OCI-LY3 (cell line): ENCODE results near the gene SARDH.

Experiments used
- H2AFZ ChIP-seq: fragments of 200-600, 300-600 bp; shearing (Covaris generic); 2 replicates; pipeline ENCODE4 v1.6.0; 2014; ENCODE audit warnings: antibody characterized with exemption, low read depth, low read length
- H3K27ac ChIP-seq: fragments of 200-600, 300-600 bp; sonication (generic); 2 replicates; pipeline ENCODE4 v1.5.1; 2014; ENCODE audit warnings: mild to moderate bottlenecking, low read length, moderate library complexity, mixed read lengths
- H3K27me3 ChIP-seq: fragments of 200-600, 300-600 bp; sonication (generic); 2 replicates; pipeline ENCODE4 v1.6.1; 2014; ENCODE audit warnings: low read depth, low read length, mixed read lengths
- H3K36me3 ChIP-seq: fragments of 200-600, 300-600 bp; sonication (generic); replicated peaks from 2 replicates; pipeline ENCODE3; 2014; ENCODE audit warnings: low read depth, low read length, mixed read lengths
- H3K4me1 ChIP-seq: fragments of 300-600, 200-600 bp; sonication (generic); 2 replicates; pipeline ENCODE4 v1.6.1; 2014; ENCODE audit warnings: low read length, mixed read lengths
- H3K4me2 ChIP-seq: fragments of 200-600, 300-600 bp; sonication (generic); 2 replicates; pipeline ENCODE4 v1.6.1; 2014; ENCODE audit warnings: low read length, mixed read lengths
- H3K4me3 ChIP-seq: fragments of 300-600, 200-600 bp; sonication (generic); 2 replicates; pipeline ENCODE4 v1.5.1; 2014; ENCODE audit warnings: antibody characterized with exemption, mild to moderate bottlenecking, low read length, moderate library complexity
- H3K79me2 ChIP-seq: fragments of 300-600, 200-600 bp; shearing (Covaris generic); 2 replicates; pipeline ENCODE4 v1.6.1; 2014; ENCODE audit warnings: mild to moderate bottlenecking, low read length, mixed read lengths
- H3K9ac ChIP-seq: fragments of 300-600, 200-600 bp; shearing (Covaris generic); 2 replicates; pipeline ENCODE4 v1.6.0; 2014; ENCODE audit warnings: mild to moderate bottlenecking, low read length, moderate library complexity
- H3K9me3 ChIP-seq: fragments of 200-600, 300-600 bp; shearing (Covaris generic); 2 replicates; pipeline ENCODE4 v1.6.1; 2014; ENCODE audit warnings: low read length, mixed read lengths; ENCODE audit not compliant: insufficient read depth
- H4K20me1 ChIP-seq: fragments of 200-600, 300-600 bp; sonication (generic); 2 replicates; pipeline ENCODE4 v1.6.1; 2016; ENCODE audit warnings: low read length, mixed read lengths; ENCODE audit not compliant: insufficient read depth
- CTCF ChIP-seq: fragments of 200-600, 300-600 bp; sonication (generic); IDR thresholded peaks from 2 replicates; pipeline ENCODE4 v1.5.1; 2014; ENCODE audit warnings: antibody characterized with exemption, low read length, low read depth
- EZH2phosphoT487 ChIP-seq: fragments of 200-600 bp; shearing (Covaris generic); IDR thresholded peaks from 2 replicates; pipeline ENCODE4 v1.6.1; 2018; ENCODE audit warnings: antibody characterized with exemption, mixed run types, low read depth

The SARDH gene

DNA sequence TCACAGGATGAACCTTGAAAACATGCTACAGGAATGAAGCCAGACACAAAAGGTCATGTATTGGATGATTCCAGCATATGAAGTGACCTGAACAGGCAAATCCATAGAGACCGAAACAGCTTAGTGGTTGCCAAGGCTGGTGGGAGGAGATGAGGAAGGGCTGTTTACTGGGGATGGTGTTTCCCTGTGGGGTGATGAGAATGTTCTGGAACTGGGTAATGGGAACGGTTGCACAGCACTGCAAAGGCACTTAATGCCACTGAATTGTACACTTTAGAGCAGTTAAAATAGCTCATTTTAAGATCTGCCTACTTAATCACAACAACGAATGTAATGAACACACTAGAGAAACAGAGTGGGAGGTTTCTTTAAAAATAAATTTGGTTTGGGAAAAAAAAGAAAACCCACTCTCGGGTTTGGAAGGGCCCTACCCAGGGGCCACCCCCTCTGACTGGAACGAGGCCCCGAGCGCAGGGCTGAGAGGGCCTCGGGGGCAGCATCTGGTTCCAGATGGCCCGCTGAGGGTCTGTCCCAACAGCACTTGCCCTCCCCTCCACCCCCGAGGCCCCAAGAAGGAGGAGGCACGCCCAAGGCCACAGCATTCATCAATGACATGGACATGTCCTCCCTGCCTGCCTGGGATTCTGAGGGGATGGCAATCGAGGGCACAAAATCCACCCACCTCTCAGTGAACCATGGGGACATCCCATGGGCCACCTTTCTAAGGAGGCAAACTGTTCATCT is 31.7 kb downstream of the SARDH start:
- TF ChIP-seq EZH2phosphoT487 (no peak), CTCF (no peak)
- H3K4me3 ChIP-seq = no peak overlapping the region
- no peaks in the 10 kb centered on the region for H3K4me1 ChIP-seq
- H3K79me2 ChIP-seq = no peaks in the 10 kb centered on the region
- H3K4me2 ChIP-seq = no peak overlapping the region
- no peaks in the 10 kb centered on the region for H3K36me3 ChIP-seq
- no peaks in the 10 kb centered on the region for H4K20me1 ChIP-seq
- H2AFZ ChIP-seq = no peak overlapping the region
- H3K27ac ChIP-seq = no peak overlapping the region
- no peak overlapping the region for H3K9ac ChIP-seq
- H3K27me3 ChIP-seq = no peaks in the 10 kb centered on the region
- no peaks in the 10 kb centered on the region for H3K9me3 ChIP-seq

- Histone ChIP-seq H3K4me2 (no peak overlapping the region), H3K4me1 (no peaks in the 10 kb centered on the region), H3K79me2 (no peaks in the 10 kb centered on the region), H3K9me3 (no peaks in the 10 kb centered on the region), H2AFZ (no peak overlapping the region), H3K27ac (no peak overlapping the region), H3K27me3 (no peaks in the 10 kb centered on the region), H4K20me1 (no peaks in the 10 kb centered on the region), H3K36me3 (no peaks in the 10 kb centered on the region), H3K4me3 (no peak overlapping the region), H3K9ac (no peak overlapping the region)
- no peak for TF ChIP-seq CTCF
- TF ChIP-seq EZH2phosphoT487 = no peak
Observed at GRCh38 chr9:133705576-133705975, 32.6 kb downstream of the SARDH start.

- H3K27me3 ChIP-seq = no peaks in the 10 kb centered on the region
Observed at GRCh38 chr9:133704711-133705181, 33.4 kb downstream of the SARDH start.

More at GRCh38 chr9:133704711-133705181, 33.4 kb downstream of the SARDH start:
- no peaks in the 10 kb centered on the region for H3K79me2 ChIP-seq
- no peak overlapping the region for H2AFZ ChIP-seq
- TF ChIP-seq CTCF = no peak
- no peak for TF ChIP-seq EZH2phosphoT487
- no peak overlapping the region for H3K4me3 ChIP-seq
- H3K9ac ChIP-seq = no peak overlapping the region
- no peak overlapping the region for H3K27ac ChIP-seq
- no peaks in the 10 kb centered on the region for H3K4me1 ChIP-seq
- H4K20me1 ChIP-seq = no peaks in the 10 kb centered on the region
- no peaks in the 10 kb centered on the region for H3K9me3 ChIP-seq
- H3K4me2 ChIP-seq = no peak overlapping the region
- H3K36me3 ChIP-seq = no peaks in the 10 kb centered on the region
